HEK293 (cell line): ENCODE results near the gene ELAVL2.

Source experiments
- CTCF ChIA-PET: fragments of 350-600 bp; formaldehyde crosslinking; extraction: SDS; loops from one replicate; lab custom pipeline; 2021; ENCODE audit warnings: antibody characterized with exemption; lab: Yijun Ruan, JAX
- POLR2A ChIA-PET: fragments of 300-600 bp; formaldehyde crosslinking; extraction: SDS; loops from one replicate; lab custom pipeline; 2020; ENCODE audit warnings: antibody characterized with exemption, inconsistent platforms; lab: Yijun Ruan, JAX
- H3K27ac ChIP-seq: fragments of 200-500 bp; sonication (Bioruptor generic); 2 replicates; pipeline ENCODE4 v1.5.1; 2014; ENCODE audit warnings: low read depth, low read length, control low read depth, inconsistent platforms; ENCODE audit errors: extremely low read depth
- H3K36me3 ChIP-seq, 2 experiments: fragments of 200-500 bp in 1 of 2; sonication (Bioruptor generic) in 1 of 2; 1 replicate in 1 of 2; 2 replicates in 1 of 2; pipeline ENCODE4 v1.5.1; 2014 to 2017; ENCODE audit warnings: inconsistent platforms in 2 of 2, low read length in 2 of 2; ENCODE audit not compliant: control insufficient read depth in 2 of 2, insufficient read depth in 1 of 2
- H3K4me1 ChIP-seq: fragments of 200-500 bp; sonication (Bioruptor generic); 2 replicates; pipeline ENCODE4 v1.5.1; 2014; ENCODE audit warnings: mild to moderate bottlenecking, low read length, inconsistent platforms; ENCODE audit not compliant: control insufficient read depth, insufficient read depth
- H3K4me3 ChIP-seq: 2 replicates; pipeline ENCODE4 v1.5.1; 2011; ENCODE audit warnings: low read depth, mild to moderate bottlenecking, control low read depth, low read length, moderate library complexity
- H3K9me3 ChIP-seq: fragments of 200-500 bp; sonication (Bioruptor generic); 2 replicates; pipeline ENCODE4 v1.5.1; 2014; ENCODE audit warnings: low read depth, low read length, inconsistent platforms; ENCODE audit not compliant: control insufficient read depth, insufficient read depth
- FEZF1 ChIP-seq: fragments of 450-650 bp; formaldehyde crosslinking; IDR thresholded peaks from 2 replicates; pipeline ENCODE4 v1.5.1; 2016; ENCODE audit warnings: missing biosample characterization, missing genetic modification characterization
- PRDM4 ChIP-seq: fragments of 450-650 bp; formaldehyde crosslinking; IDR thresholded peaks from 2 replicates; pipeline ENCODE4 v1.5.1; 2017; ENCODE audit warnings: missing biosample characterization, missing genetic modification characterization
- PRDM6 ChIP-seq: fragments of 450-650 bp; formaldehyde crosslinking; IDR thresholded peaks from 2 replicates; pipeline ENCODE4 v1.5.1; 2017; ENCODE audit warnings: missing biosample characterization, missing genetic modification characterization
- ZBTB10 ChIP-seq: fragments of 450-650 bp; formaldehyde crosslinking; IDR thresholded peaks from 2 replicates; pipeline ENCODE4 v1.5.1; 2016; ENCODE audit warnings: missing biosample characterization, missing genetic modification characterization
- ZNF19 ChIP-seq: fragments of 450-650 bp; formaldehyde crosslinking; IDR thresholded peaks from 2 replicates; pipeline ENCODE4; 2016; ENCODE audit warnings: missing biosample characterization, missing genetic modification characterization, low read depth
- ZNF664 ChIP-seq: fragments of 450-650 bp; formaldehyde crosslinking; IDR thresholded peaks from 2 replicates; pipeline ENCODE4 v1.5.1; 2016; ENCODE audit warnings: missing biosample characterization, missing genetic modification characterization
- ZNF843 ChIP-seq: fragments of 450-650 bp; formaldehyde crosslinking; IDR thresholded peaks from 2 replicates; pipeline ENCODE4 v1.5.1; 2016; ENCODE audit warnings: missing biosample characterization, missing genetic modification characterization
- TF ChIP-seq, protein P1 (sequence below): fragments of 450-650 bp; formaldehyde crosslinking; optimal IDR thresholded peaks from 2 replicates; pipeline ENCODE3; 2016; ENCODE audit warnings: missing biosample characterization, mild to moderate bottlenecking, missing genetic modification characterization
- TF ChIP-seq, protein P2 (sequence below): fragments of 450-650 bp; formaldehyde crosslinking; IDR thresholded peaks from 2 replicates; pipeline ENCODE4 v1.5.1; 2016; ENCODE audit warnings: missing biosample characterization, missing genetic modification characterization

ELAVL2 gene

GRCh38 chr9:23730364-23730763 is 95.7 kb downstream of the ELAVL2 start:
- no peaks in the 10 kb centered on the region for H3K36me3 ChIP-seq
- CTCF ChIA-PET: interaction anchor here (0.6 to 0.7 kb wide), 2 partner anchors 28 to 50 kb away, joined by 3 to 5 read pairs; no protein-coding TSS in a partner anchor
- POLR2A ChIA-PET: no interaction called here
- H3K4me1 ChIP-seq: peaks cover 24% of the 10 kb centered on the region
- no peak overlapping the region; the same call in 1 of the 2 replicates for H3K27ac ChIP-seq
- TF ChIP-seq PRDM6 (tag by site-specific recombination): peak; percentile 94
- TF ChIP-seq ZBTB10 (tag by site-specific recombination): no peak
- 0 out of 2 replicates have a peak, but pooled peaks have one; percentile 47 for TF ChIP-seq ZNF843 (tag by site-specific recombination)
- TF ChIP-seq PRDM4: 0 out of 2 replicates have a peak, but pooled peaks have one; percentile 22
- TF ChIP-seq FEZF1 (tag by site-specific recombination): peak; percentile 58; the same call in 1 of the 2 replicates
- TF ChIP-seq ZNF19 (tag by site-specific recombination): no peak
- H3K9me3 ChIP-seq: no peaks in the 10 kb centered on the region
- no peak overlapping the region for H3K4me3 ChIP-seq

DNA sequence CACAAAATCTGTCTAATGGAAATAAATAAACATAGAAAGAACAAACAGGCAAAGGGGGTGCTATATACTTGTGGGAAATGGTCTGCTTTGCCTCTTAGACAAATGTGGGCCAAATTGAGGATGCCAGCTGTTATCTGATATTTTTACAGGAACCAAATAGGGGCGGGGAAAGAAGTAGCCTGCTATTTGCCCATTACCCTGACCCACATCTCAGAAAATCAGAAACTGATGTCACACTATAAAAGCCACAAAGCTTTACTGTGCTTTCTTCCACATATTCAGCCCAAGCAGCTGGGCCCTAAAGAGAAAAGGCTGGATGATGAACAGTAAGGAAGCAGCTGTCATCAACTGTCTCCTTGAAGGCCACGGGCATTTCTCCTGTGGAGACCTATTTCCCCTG is 97.3 kb downstream of the ELAVL2 start:
- ChIA-PET CTCF (no interaction called here), POLR2A (no interaction called here)
- Histone ChIP-seq H3K36me3 (no peaks in the 10 kb centered on the region), H3K27ac (no peak overlapping the region), H3K4me1 (peaks cover 23% of the 10 kb centered on the region), H3K9me3 (no peaks in the 10 kb centered on the region), H3K4me3 (no peak overlapping the region)
- no peak for TF ChIP-seq ZNF664 (tag by site-specific recombination)
- TF ChIP-seq, protein P1, sequence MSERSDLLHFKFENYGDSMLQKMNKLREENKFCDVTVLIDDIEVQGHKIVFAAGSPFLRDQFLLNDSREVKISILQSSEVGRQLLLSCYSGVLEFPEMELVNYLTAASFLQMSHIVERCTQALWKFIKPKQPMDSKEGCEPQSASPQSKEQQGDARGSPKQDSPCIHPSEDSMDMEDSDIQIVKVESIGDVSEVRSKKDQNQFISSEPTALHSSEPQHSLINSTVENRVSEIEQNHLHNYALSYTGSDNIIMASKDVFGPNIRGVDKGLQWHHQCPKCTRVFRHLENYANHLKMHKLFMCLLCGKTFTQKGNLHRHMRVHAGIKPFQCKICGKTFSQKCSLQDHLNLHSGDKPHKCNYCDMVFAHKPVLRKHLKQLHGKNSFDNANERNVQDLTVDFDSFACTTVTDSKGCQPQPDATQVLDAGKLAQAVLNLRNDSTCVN (tag by site-specific recombination): no peak
- TF ChIP-seq, protein P2, sequence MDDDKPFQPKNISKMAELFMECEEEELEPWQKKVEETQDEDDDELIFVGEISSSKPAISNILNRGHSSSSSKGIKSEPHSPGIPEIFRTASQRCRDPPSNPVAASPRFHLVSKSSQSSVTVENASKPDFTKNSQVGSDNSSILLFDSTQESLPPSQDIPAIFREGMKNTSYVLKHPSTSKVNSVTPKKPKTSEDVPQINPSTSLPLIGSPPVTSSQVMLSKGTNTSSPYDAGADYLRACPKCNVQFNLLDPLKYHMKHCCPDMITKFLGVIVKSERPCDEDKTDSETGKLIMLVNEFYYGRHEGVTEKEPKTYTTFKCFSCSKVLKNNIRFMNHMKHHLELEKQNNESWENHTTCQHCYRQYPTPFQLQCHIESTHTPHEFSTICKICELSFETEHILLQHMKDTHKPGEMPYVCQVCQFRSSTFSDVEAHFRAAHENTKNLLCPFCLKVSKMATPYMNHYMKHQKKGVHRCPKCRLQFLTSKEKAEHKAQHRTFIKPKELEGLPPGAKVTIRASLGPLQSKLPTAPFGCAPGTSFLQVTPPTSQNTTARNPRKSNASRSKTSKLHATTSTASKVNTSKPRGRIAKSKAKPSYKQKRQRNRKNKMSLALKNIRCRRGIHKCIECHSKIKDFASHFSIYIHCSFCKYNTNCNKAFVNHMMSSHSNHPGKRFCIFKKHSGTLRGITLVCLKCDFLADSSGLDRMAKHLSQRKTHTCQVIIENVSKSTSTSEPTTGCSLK: no peak
